Kidney (tissue), 14 donors: ENCODE measurements around the gene MRPS24. TPM values are rescaled to one million over a fixed set of nuclear protein-coding genes. Genes with fewer than 3 reads are reported as not detected.

Source experiments
- DNase-seq, 5 donors: peaks; one replicate each; pipeline ENCODE4 v3.0.0-alpha.2; 2013 to 2020
- FAIRE-seq: peaks from 2 replicates; lab custom pipeline; 2012; peaks lifted over from hg19 to GRCh38; lab: Jason Lieb, UNC
- H3K27ac ChIP-seq, 2 donors: one replicate each; pipeline ENCODE4 v1.7.0; 2013; ENCODE audit warnings: low read depth in 2 of 2, low read length in 2 of 2, inconsistent platforms in 1 of 2
- H3K27me3 ChIP-seq: one replicate; pipeline ENCODE4 v1.7.1; 2013; ENCODE audit warnings: low read length, inconsistent platforms; ENCODE audit not compliant: control insufficient read depth, insufficient read depth
- H3K36me3 ChIP-seq, 3 donors: one replicate each; pipeline versions ENCODE4 v1.7.0 to v1.7.1; 2013; ENCODE audit warnings: low read length in 3 of 3, control low read depth in 1 of 3, inconsistent platforms in 1 of 3; ENCODE audit not compliant: insufficient read depth in 3 of 3, control insufficient read depth in 2 of 3
- H3K4me1 ChIP-seq, 3 donors: one replicate each; pipeline versions ENCODE4 v1.7.0 to v1.7.1; 2013; ENCODE audit warnings: low read length in 3 of 3, inconsistent platforms in 1 of 3, low read depth in 1 of 3; ENCODE audit not compliant: control insufficient read depth in 2 of 3, insufficient read depth in 2 of 3
- H3K4me3 ChIP-seq, 3 donors: one replicate each; pipeline versions ENCODE4 v1.7.0 to v1.8.1; 2013; ENCODE audit warnings: low read length in 3 of 3, control low read depth in 1 of 3, inconsistent platforms in 1 of 3
- H3K9ac ChIP-seq, 3 donors: one replicate each; pipeline versions ENCODE4 v1.7.0 to v1.7.1; 2013; ENCODE audit warnings: low read length in 3 of 3, control low read depth in 1 of 3, inconsistent platforms in 1 of 3
- H3K9me3 ChIP-seq, 3 donors: one replicate each; pipeline versions ENCODE4 v1.7.0 to v1.7.1; 2013; ENCODE audit warnings: low read length in 3 of 3, control low read depth in 1 of 3, inconsistent platforms in 1 of 3; ENCODE audit not compliant: control insufficient read depth in 2 of 3, insufficient read depth in 1 of 3
- CTCF ChIP-seq: IDR thresholded peaks from 3 replicates; pipeline ENCODE4 v1.5.1; 2012; ENCODE audit warnings: mild to moderate bottlenecking, moderate library complexity, borderline replicate concordance; ENCODE audit not compliant: insufficient read depth; ENCODE audit errors: extremely low read depth
- intact Hi-C: fragments of 100-400 bp; cut with DNase I; formaldehyde crosslinking; loops from one replicate; pipeline ENCODE4 v1.11.1; 2022
- polyA plus RNA-seq: library from polyadenylated mRNA; stranded (reverse); fragments of 350-450 nt; fragmentation: Illumina TruSeq; extraction: RNeasy Lipid Tissue Mini Kit (QIAGEN cat#74804); gene quantifications from one replicate; pipeline ENCODE4 v1.2.3, GENCODE V29; 2014; ENCODE audit warnings: low read depth, low replicate concordance; ENCODE audit not compliant: insufficient read depth
- total RNA-seq: library from RNA; stranded (reverse); fragmentation: NEBNext Ultra II Directional; extraction: Animal tissue kit (Norgen Biotek cat#: 25700); gene quantifications from one replicate; pipeline ENCODE4 v1.2.1, GENCODE V29; 2021
- donor health status: control.
- donor health status: control.
- donor health status: control.
- donor health status: control.
- donor health status: control.
- donor health status: DM: yes; HTN: yes; CAD: no.
- donor health status: Normal renal cell carcinoma (clear cell type).

The MRPS24 gene
- total and polyA plus RNA-seq, 2 donors from 2014 or later, result 71.2 to 276 TPM

- FAIRE-seq (no peak), DNase-seq (no peak)
- Histone ChIP-seq H3K9ac (no peak overlapping the region), H3K36me3 (peaks cover 0 to 3% (median 2%) of the 10 kb centered on the region in 3 donors), H3K4me3 (no peak overlapping the region), H3K9me3 (no peaks in the 10 kb centered on the region), H3K27ac (no peak overlapping the region), H3K4me1 (no peaks in the 10 kb centered on the region), H3K27me3 (no peaks in the 10 kb centered on the region)
- TF ChIP-seq CTCF, result no peak
- intact Hi-C loops, result no loop called here
Observed at GRCh38 chr7:43895847-43896415, 26.6 kb upstream of the MRPS24 start.

GRCh38 chr7:43891069-43891955, 22.0 kb upstream of the MRPS24 start:
- peaks cover 0 to 2% (median 0%) of the 10 kb centered on the region in 3 donors for H3K4me1 ChIP-seq
- no peaks in the 10 kb centered on the region for H3K9me3 ChIP-seq
- H3K27ac ChIP-seq, result no peak overlapping the region
- no peak for FAIRE-seq
- DNase-seq, result no peak
- no peak overlapping the region for H3K4me3 ChIP-seq
- no peak overlapping the region for H3K9ac ChIP-seq
- intact Hi-C loops, result no loop called here
- H3K36me3 ChIP-seq, result peaks cover 0 to 5% (median 3%) of the 10 kb centered on the region in 3 donors
- no peaks in the 10 kb centered on the region for H3K27me3 ChIP-seq
- TF ChIP-seq CTCF, result no peak

- intact Hi-C loops, result no loop called here
- TF ChIP-seq CTCF, result no peak
- H3K27ac ChIP-seq, result no peak overlapping the region
- H3K9me3 ChIP-seq, result no peaks in the 10 kb centered on the region
- DNase-seq (no peak), FAIRE-seq (no peak)
- no peak overlapping the region for H3K9ac ChIP-seq
- no peaks in the 10 kb centered on the region for H3K27me3 ChIP-seq
- peaks cover 0 to 8% (median 6%) of the 10 kb centered on the region in 3 donors for H3K36me3 ChIP-seq
- no peak overlapping the region for H3K4me3 ChIP-seq
- peaks cover 0 to 2% (median 0%) of the 10 kb centered on the region in 3 donors for H3K4me1 ChIP-seq
Observed at GRCh38 chr7:43890468-43890867, 21.2 kb upstream of the MRPS24 start.
